Ectodermal cell (in vitro differentiated cells): ENCODE data around the gene NOS1AP.

ENCODE experiments used
- H3K27ac ChIP-seq: 2 replicates; pipeline ENCODE4 v1.7.0; 2013; ENCODE audit warnings: mild to moderate bottlenecking, low read depth, low read length; ENCODE audit not compliant: insufficient read depth, poor library complexity, severe bottlenecking
- H3K27me3 ChIP-seq: 2 replicates; pipeline ENCODE4 v1.7.0; 2013; ENCODE audit warnings: mild to moderate bottlenecking, low read length; ENCODE audit not compliant: insufficient read depth, control insufficient read depth, poor library complexity, severe bottlenecking
- H3K36me3 ChIP-seq: one replicate; pipeline ENCODE4 v1.7.0; 2013; ENCODE audit warnings: low read length; ENCODE audit not compliant: control insufficient read depth, insufficient read depth
- H3K4me1 ChIP-seq: one replicate; pipeline ENCODE4 v1.7.0; 2013; ENCODE audit warnings: low read length; ENCODE audit not compliant: control insufficient read depth, insufficient read depth
- H3K4me3 ChIP-seq: 2 replicates; pipeline ENCODE4 v1.7.0; 2013; ENCODE audit warnings: low read depth, low read length, control low read depth; ENCODE audit not compliant: insufficient read depth
- H3K9me3 ChIP-seq: 2 replicates; pipeline ENCODE4 v1.7.0; 2013; ENCODE audit warnings: mild to moderate bottlenecking, low read length, moderate library complexity; ENCODE audit not compliant: control insufficient read depth
- WGBS, 2 experiments: methylation state at CpG; one replicate each; pipeline ENCODE4 v1.1.7; 2013; ENCODE audit warnings: missing lambda C conversion rate in 2 of 2; 5-methylcytosine and 5-hydroxymethylcytosine counted together

NOS1AP gene

DNA sequence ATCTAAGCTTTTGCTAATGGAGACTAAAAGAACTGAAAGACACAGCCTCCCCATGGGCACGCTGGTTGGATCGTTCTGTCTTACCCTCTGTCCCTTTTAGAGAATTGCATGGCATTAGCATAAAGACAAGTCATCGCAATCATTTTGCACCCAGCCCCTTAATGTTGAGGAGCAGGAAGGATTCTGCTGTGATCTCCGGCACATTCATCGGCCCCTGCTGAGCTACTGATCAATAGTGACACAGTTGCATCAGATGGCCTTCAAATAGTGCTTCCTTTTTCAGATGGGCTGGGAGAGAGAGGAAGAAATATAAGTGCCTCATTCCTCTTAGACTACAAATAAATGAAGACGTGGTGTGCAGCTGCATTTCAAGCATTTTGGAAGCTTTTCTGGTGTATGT is 75.4 kb downstream of the NOS1AP start:
- Histone ChIP-seq H3K4me3 (no peak overlapping the region), H3K36me3 (no peaks in the 10 kb centered on the region), H3K27ac (peak overlapping the region; percentile 88), H3K27me3 (no peaks in the 10 kb centered on the region), H3K9me3 (no peaks in the 10 kb centered on the region), H3K4me1 (peaks cover 52% of the 10 kb centered on the region)
- WGBS, 2 experiments = 3 to 4% methylated on average over 6 of the region's 6 CpGs

DNA sequence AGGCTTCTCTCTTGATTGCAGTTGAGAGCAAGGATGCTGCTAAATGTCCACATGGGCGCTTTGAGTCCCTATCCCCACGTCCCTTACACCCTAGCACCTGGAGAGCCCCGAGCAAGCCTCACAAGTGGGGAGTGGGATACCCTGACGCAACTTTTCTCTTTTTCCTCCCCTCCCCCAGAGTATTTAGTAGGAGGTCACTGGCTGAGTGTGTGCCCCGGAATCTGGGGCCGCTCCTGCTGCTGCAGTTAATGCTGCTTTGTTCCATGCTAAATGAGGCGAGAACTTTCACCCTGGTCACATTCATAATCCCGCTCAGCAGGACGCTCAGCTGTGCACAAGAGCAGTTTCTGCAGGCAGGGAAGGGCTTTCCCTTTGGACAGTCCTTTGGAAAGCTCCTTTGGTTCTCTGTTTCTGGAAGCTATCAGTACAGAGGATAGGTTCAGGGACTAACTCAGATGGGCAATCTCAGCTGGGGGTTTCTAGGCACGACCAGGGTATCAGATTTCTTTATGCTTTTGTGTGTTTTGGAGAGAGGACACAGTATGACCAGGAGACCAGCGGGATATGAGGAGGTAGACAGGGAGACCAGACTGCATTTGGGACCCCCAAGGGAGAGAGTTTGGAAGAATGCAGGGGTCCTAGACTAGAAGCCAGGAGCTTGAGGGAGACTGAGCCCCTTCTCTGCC is 75.9 kb downstream of the NOS1AP start:
- peaks cover 52% of the 10 kb centered on the region for H3K4me1 ChIP-seq
- H3K27me3 ChIP-seq = no peaks in the 10 kb centered on the region
- H3K4me3 ChIP-seq = no peak overlapping the region
- H3K36me3 ChIP-seq = no peaks in the 10 kb centered on the region
- 4 to 7% methylated on average over 11 of the region's 11 CpGs for WGBS, 2 experiments
- peak overlapping the region; percentile 88 for H3K27ac ChIP-seq
- no peaks in the 10 kb centered on the region for H3K9me3 ChIP-seq

DNA sequence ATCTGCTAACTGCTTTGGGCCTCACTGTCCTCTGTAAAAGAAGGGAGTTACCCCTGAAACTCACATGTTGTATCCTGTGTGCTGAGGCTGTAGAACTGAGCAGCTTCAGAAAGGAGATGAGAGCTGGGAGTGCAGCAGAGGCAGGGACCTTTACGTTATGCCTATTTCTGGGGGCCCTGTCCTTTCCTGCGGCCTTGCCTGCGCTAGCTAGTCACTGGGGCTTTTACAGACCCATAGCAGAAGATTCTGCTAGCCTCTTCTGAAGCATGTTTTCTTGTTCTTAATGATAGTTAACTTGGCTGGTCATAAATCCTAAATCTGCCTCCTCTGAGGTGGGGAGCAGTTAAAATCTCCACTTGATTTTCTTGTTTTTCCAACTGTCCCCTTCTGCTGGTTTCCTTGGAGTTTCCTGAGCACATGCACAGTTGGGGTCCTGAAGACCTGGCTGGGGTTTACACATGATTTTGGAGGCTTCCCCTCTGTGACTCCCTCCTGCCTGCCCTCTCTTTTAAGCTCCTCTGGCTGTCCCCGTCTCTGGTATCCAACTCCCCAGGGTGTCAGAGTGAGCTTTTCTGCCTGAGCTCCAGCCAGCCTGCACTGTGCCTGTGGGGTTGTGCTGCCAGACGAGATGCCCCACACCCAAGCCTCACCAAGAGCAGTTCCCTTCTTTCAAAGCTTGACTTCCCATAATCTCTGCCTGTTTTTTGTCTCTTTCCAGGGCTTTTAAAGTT is 76.6 kb downstream of the NOS1AP start:
- Histone ChIP-seq H3K27me3 (no peaks in the 10 kb centered on the region), H3K27ac (peak overlapping the region; percentile 88), H3K36me3 (no peaks in the 10 kb centered on the region), H3K9me3 (no peaks in the 10 kb centered on the region), H3K4me3 (no peak overlapping the region), H3K4me1 (peaks cover 52% of the 10 kb centered on the region)
- WGBS, 2 experiments = 37 to 43% methylated on average over 5 of the region's 5 CpGs

DNA sequence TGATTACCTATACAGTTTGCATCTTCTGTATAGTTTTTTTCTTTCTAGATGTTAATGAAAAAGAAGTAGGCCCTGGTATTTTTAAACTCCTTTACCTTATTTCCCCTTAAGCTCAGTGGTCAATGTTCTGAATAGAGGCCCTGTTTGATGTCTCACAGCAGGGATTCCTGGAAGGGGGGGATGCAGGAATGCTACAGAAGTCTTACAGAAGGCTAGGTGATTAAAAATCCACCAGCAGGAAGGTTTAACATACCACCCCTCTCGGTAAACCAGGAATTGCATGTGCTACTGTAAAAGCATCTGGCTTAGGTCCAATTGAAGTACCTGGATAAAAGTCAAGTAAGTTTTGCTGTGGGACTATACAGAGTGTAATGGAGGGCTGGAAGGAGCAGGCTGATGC is 78.3 kb downstream of the NOS1AP start:
- H3K27me3 ChIP-seq = no peaks in the 10 kb centered on the region
- peaks cover 60% of the 10 kb centered on the region for H3K4me1 ChIP-seq
- WGBS, 2 experiments = 0 to 4% methylated on average over 1 of the region's 1 CpG
- no peaks in the 10 kb centered on the region for H3K9me3 ChIP-seq
- no peaks in the 10 kb centered on the region for H3K36me3 ChIP-seq
- H3K27ac ChIP-seq = no peak overlapping the region
- no peak overlapping the region for H3K4me3 ChIP-seq

DNA sequence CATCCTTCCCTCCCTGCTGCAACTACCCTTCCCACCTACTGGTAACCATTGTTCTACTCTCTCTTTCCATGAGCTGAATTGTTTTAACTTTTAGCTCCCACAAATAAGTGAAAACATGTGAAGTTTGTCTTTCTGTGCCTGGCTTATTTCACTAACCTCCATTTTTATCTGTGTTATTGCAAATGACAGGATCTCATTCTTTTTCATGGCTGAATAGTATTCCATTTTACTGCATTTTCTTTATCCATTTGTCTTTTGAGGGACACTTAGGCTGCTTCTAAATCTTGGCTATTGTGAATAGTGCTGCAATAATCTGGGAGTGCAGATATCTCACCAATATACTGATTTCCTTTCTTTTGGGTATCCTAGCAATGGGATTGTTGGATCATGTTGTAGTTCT is 80.6 kb downstream of the NOS1AP start:
- Histone ChIP-seq H3K4me1 (peaks cover 43% of the 10 kb centered on the region), H3K36me3 (no peaks in the 10 kb centered on the region), H3K4me3 (no peak overlapping the region), H3K9me3 (no peaks in the 10 kb centered on the region), H3K27ac (no peak overlapping the region), H3K27me3 (no peaks in the 10 kb centered on the region)

DNA sequence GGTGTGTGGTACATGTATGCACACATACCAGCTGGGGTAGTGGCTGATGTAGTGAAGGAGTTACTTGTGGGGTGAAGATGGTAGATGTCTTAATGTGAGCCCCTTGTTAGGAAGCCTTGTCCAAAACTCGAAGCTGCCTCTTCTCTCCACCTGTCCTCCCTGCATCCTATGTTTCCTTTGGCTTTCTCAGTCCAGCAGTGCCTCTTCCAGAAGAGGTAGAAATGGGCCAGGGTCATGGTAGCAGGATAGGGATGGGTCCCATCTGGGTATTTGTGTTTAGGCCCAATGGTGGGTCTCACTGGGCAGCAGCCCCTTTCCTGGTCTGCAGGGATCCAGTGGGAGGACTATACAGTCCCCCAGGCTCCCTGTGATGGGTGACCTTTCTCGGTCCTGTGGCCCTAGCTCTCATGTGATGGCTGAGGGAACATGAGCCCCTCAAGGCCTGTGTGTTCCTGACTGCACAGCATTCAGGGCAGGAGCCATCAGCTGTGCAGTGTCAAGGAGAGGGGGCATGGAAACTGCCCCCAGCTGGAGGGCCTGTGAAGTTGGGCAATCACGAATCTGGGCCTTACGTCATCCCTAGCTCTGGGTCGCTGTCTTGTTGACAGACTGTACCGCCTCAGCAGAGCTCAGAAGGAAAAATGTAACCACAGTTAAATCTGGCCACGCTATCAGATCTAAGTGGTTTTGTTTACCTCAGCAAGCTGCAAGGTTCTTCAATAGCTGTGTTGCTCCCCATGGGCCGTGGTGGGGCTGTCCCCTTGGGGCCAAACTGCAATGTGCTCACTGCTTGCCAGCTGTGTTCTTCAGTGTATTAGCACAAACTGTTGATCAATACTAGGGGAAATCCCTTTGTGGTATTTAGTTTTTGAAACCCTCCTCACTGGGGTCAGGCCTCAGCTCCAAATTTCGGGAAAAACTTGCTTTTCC is 82.7 kb downstream of the NOS1AP start:
- no peaks in the 10 kb centered on the region for H3K9me3 ChIP-seq
- H3K27ac ChIP-seq = no peak overlapping the region
- H3K4me1 ChIP-seq = peaks cover 30% of the 10 kb centered on the region
- H3K27me3 ChIP-seq = no peaks in the 10 kb centered on the region
- no peaks in the 10 kb centered on the region for H3K36me3 ChIP-seq
- 73 to 77% methylated on average over 9 of the region's 9 CpGs for WGBS, 2 experiments
- H3K4me3 ChIP-seq = no peak overlapping the region

DNA sequence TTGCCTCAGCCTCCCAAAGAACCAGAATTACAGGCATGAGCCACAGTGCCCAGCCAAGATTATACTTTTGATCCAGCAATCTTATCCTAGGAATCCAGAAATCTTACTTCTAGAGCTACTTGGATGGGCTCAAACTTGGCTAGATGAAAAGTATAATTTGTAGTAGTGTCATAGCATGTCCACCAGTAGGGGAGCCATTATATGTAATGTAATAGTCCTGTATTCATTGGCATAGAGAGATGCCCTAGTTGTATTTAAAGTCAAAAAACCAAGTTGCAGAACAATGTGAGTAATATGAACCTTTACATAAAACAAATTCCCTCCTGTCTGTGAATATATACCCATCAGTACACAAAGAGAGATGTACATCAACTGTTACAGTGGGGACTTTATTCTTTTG is 83.9 kb downstream of the NOS1AP start:
- no peaks in the 10 kb centered on the region for H3K9me3 ChIP-seq
- H3K36me3 ChIP-seq = no peaks in the 10 kb centered on the region
- H3K4me1 ChIP-seq = peaks cover 18% of the 10 kb centered on the region
- H3K27me3 ChIP-seq = no peaks in the 10 kb centered on the region
- no peak overlapping the region for H3K27ac ChIP-seq
- no peak overlapping the region for H3K4me3 ChIP-seq

DNA sequence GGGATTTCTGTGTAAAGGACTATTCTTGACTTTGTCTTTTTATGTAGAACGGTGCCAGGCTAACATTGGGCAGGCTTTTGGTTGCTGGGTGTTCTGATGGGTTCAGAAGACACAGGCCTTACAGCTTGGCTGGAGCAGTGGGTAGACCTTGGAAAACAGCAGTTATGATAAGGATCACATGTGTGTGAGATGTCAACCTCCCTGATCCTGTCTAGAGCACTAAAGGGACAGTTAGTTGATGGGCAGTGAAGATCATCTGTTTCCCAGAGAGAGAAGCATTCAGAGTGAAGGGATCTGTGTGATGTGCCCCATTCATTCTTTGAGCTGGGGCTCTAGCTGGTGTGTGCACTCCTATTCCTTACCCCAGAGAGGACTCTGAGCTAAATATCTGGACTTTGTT is 88.0 kb downstream of the NOS1AP start:
- no peak overlapping the region for H3K27ac ChIP-seq
- no peaks in the 10 kb centered on the region for H3K9me3 ChIP-seq
- 100% methylated on average over 1 of the region's 1 CpG for WGBS, 2 experiments
- no peak overlapping the region for H3K4me3 ChIP-seq
- peaks cover 6% of the 10 kb centered on the region for H3K4me1 ChIP-seq
- H3K27me3 ChIP-seq = no peaks in the 10 kb centered on the region
- no peaks in the 10 kb centered on the region for H3K36me3 ChIP-seq

DNA sequence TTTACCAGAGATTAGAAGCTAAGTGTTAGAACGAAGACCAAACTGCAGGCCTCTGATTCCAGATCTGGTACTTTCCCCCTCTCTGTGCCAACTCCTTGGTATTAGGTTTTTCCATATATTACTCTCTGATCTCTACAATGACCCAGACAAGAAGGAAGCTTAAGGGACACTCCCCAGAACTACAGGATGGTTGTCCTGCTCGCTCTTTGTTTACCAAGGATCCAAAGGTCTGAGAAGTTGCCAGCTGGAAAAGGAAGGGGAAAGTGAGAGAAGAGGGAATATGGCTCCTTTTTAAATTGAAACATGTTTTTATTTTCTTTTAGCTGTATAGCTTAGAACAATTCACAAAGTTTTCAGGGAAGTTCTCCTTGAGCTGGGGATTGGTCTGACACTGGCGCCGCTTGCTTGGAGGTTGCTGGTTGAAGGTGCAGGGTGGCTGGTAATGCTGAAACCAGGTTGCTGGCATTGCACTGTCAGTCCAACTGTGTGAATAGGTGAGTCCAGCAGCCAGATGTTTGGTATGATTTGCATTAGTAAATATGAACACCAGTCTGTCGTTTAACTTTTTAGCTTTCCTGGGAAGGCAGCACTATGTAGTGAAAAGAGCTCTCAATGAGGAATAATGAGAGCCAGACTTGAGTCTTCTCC is 89.3 kb downstream of the NOS1AP start:
- 93 to 98% methylated on average over 4 of the region's 5 CpGs for whole genome bisulfite sequencing, 2 experiments
- Histone ChIP-seq H3K36me3 (no peaks in the 10 kb centered on the region), H3K9me3 (no peaks in the 10 kb centered on the region), H3K4me1 (peaks cover 9% of the 10 kb centered on the region), H3K27ac (no peak overlapping the region), H3K27me3 (no peaks in the 10 kb centered on the region), H3K4me3 (no peak overlapping the region)

DNA sequence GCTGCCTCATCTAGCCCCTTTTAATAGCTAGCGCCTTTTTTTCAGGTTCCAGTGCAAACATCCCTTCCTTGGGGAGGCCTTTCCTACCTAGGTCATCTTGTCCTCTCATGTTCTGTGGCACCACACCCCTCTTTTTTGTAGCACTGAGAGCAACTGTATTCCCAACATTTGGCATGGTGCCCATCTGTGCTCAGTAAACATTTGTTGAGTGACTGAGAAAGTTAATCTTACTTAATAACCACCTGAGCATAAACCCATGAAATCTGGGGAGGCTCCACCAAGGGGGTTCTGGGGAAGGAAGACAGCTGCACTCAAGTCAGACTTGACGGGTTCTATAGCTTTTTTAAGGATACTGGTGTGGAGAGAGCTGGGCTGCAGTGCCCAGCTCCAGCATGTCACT is 90.0 kb downstream of the NOS1AP start:
- H3K4me1 ChIP-seq = peaks cover 9% of the 10 kb centered on the region
- WGBS, 2 experiments = 91 to 92% methylated on average over 2 of the region's 2 CpGs
- H3K36me3 ChIP-seq = no peaks in the 10 kb centered on the region
- no peaks in the 10 kb centered on the region for H3K9me3 ChIP-seq
- no peak overlapping the region for H3K4me3 ChIP-seq
- H3K27ac ChIP-seq = no peak overlapping the region
- no peaks in the 10 kb centered on the region for H3K27me3 ChIP-seq
